Measurements from ENCODE around the gene SERPINB5. TPM values are rescaled to one million over a fixed set of nuclear protein-coding genes. Genes with fewer than 3 reads are reported as not detected.
A peak's percentile ranks its signal among the peaks of the same experiment; 100 is the strongest.
"Not testable (repeated sequence)": the region's sequence is repeated elsewhere in the genome, so short reads cannot be mapped to it uniquely, and the experiment has no call there.

Gene SERPINB5
- 49.4 TPM for total RNA-seq (ENCODE audit: insufficient read depth, low replicate concordance)

GRCh38 chr18:63476668-63477067 is at the start of gene SERPINB5:
SERPINB5 (plus strand) TSS chr18:63476958; CDS start chr18:63484429, 7,471 bp downstream.
- DNase-seq (ENCODE audit: low spot score): peak; percentile 72

GRCh38 chr18:63427558-63427957 is 49.2 kb upstream of the SERPINB5 start:
- peak; percentile 67 for DNase-seq (ENCODE audit: low spot score)

DNA sequence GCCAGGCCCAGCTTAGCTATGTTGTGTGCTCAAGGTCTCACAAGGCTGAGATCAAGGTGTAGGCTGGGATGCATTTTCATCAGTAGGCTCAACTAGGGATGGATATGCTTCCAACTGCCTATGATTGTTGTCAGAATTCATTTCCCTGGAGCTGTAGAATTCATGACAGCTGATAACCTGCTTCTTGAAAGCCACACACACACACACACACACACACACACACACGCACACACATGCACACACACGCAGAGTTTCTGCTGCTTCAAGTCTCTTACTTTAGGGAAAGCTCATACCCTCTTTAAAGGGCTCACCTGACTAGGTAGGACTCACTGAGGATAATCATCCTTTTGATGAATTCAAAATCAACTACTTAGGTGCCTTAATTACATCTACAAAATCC is 46.2 kb upstream of the SERPINB5 start:
- no peak for DNase-seq (ENCODE audit: low spot score)

- no peak for DNase-seq (ENCODE audit: low spot score)
These were observed 45.6 kb upstream of the SERPINB5 start for GRCh38 chr18:63431180-63431579.

DNA sequence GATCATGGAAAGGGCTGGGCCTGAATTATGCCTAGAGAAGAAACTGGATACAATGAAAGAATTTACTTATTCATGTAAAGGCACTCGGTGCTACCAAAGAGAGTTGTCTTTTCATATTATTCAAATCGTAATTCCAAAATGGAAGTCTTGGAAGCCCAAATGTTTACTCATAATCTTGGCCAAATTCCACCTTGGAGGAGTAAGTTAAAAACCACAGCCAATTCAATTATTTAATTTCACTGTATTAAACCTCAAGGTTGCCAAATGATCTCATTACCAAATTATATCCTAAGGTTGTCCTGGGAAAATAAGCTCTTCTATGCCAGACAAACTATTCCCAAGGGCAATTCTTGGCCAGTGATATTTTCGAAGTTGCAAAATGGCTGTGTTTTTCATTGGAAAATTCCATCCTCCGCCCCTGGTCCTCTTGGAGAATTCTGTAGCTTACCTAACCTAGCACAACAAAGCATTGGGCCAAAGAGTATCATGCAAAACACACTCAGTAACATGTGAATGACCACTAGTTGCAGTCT is 43.4 kb upstream of the SERPINB5 start:
- no peak for DNase-seq (ENCODE audit: low spot score)

- DNase-seq (ENCODE audit: low spot score): no peak
These were observed 38.6 kb upstream of the SERPINB5 start for GRCh38 chr18:63438181-63438580.

GRCh38 chr18:63439334-63439733 is 37.4 kb upstream of the SERPINB5 start:
- DNase-seq (ENCODE audit: low spot score): peak; percentile 68

DNA sequence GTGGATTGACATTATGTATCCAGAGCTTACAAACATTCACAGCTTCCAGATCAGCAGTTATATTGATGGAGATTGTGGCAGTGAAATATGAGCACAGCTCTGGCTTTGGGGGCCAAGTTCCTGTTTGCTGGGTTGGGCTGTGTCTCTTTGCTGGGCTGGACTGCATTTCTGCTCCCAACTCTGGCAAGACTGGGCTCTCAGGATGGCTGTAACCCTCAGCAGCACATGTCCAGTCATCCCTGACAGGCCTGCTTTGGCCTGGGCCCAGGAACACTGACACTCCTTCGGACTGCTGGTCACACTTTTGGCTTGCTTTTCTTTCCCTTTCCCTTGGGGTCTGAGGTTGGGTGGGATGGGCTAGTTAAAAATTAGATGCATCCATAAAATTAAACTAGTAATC is 36.5 kb upstream of the SERPINB5 start:
- DNase-seq (ENCODE audit: low spot score): no peak

- DNase-seq (ENCODE audit: low spot score): no peak
These were observed 35.9 kb upstream of the SERPINB5 start for GRCh38 chr18:63440881-63441280.

- no peak for DNase-seq (ENCODE audit: low spot score)
These were observed 32.9 kb upstream of the SERPINB5 start for GRCh38 chr18:63443829-63444228.

DNA sequence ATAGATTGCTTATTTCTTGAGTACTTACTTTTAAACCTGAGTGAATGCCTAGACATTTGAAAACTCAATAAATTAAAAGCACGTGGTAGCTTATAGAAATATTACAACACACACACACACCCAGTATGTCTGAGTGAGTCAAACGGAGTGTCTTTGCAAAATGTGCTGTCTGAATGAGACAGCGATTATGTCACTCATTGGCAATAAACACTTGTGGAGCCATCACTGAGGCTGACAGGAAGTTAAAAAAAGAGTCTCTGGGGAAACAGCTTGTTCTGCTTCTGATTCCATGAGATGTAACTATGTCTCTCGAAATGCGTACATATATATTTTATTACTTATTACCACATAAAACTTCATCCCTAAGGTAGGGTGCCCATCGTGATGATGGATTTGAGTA is 32.2 kb upstream of the SERPINB5 start:
- DNase-seq (ENCODE audit: low spot score): peak; percentile 40

DNA sequence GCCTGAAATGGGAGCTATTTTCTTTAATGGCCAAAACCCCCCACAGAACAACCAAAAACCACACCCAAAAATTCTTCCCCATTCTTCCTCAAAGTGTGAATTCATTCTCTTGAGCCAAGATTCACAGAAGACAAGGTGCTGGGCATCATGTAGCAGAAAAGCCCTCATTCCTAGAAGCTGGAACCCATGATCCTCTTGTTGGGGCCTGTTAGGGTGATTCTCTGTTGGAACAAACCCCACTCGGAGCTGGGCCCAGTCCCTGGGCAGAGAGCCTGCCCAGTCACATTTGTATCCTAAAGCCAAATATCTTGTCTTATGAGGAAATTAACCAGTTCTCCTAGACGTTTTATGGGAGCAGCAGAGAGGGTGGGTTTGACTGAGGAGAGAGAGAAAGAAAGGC is 31.7 kb upstream of the SERPINB5 start:
- peak; percentile 35 for DNase-seq (ENCODE audit: low spot score)

GRCh38 chr18:63446266-63446665 is 30.5 kb upstream of the SERPINB5 start:
- no peak for DNase-seq (ENCODE audit: low spot score)

GRCh38 chr18:63447066-63447465 is 29.7 kb upstream of the SERPINB5 start:
- DNase-seq (ENCODE audit: low spot score): no peak

DNA sequence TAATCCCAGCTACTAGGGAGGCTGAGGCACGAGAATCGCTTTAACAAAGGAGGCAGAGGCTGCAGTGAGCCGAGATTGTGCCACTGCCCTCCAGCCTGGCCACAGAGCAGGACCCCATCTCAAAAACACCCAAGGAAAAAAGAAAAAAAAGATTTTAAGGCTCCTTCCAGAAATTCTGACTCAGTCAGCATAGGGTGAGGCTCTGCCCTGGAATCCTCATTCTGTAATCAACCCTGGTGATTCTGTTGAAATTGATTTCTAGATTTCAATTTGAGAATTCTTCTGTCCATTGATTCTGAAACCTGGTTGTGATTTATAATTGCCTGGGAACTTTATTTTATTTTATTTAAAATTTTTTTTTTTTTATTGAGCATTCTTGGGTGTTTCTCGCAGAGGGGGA is 27.3 kb upstream of the SERPINB5 start:
- DNase-seq (ENCODE audit: low spot score): no peak

GRCh38 chr18:63451799-63452660 is 24.7 kb upstream of the SERPINB5 start:
- peak; percentile 76 for DNase-seq (ENCODE audit: low spot score)

- DNase-seq (ENCODE audit: low spot score): not testable (repeated sequence)
These were observed 24.0 kb upstream of the SERPINB5 start for GRCh38 chr18:63452751-63453150.

- no peak for DNase-seq (ENCODE audit: low spot score)
These were observed 22.3 kb upstream of the SERPINB5 start for GRCh38 chr18:63454497-63454896.

- DNase-seq (ENCODE audit: low spot score): no peak
These were observed 18.8 kb upstream of the SERPINB5 start for GRCh38 chr18:63457977-63458376.

DNA sequence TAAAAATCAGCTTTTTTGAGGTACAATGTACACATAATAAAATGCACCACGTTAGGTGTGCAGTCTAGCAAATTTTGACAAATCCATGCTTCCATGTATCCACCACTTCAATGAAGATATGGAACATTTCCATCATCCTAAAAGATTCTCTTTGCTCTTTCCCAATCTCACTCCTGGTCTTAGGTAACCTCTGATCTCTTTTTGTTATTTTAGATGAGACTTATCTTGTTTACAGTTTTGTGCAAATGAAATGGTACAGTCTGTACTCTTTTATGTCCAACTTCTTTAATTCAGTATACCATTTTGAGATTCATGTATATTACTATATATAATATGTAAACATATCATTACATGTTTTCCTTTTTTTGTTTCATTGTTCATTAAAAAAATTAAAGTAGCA is 16.3 kb upstream of the SERPINB5 start:
- no peak for DNase-seq (ENCODE audit: low spot score)

GRCh38 chr18:63464434-63464833 is 12.3 kb upstream of the SERPINB5 start:
- DNase-seq (ENCODE audit: low spot score): no peak

DNA sequence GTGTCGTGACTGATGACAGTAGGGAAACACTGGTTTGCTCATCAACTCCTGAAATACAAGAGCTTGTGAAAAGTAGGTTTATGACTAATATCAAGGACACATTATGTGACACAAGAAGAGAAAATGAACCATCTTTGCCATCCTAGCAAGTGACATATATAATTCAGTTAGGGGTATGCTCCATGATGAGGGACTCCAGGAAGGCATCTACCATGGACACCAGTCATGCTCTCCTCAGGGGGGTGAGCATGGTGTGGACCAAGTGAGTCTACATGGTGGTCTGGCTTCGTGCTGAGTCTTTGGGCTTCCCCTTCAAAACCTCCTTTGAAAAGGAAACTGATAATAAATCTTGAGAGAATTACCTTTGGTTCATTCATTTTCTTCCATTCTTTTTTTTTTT is 11.7 kb upstream of the SERPINB5 start:
- no peak for DNase-seq (ENCODE audit: low spot score)

GRCh38 chr18:63467699-63468098 is 9.1 kb upstream of the SERPINB5 start:
- no peak for DNase-seq (ENCODE audit: low spot score)

Data from umbilical cord (tissue), 2 donors.